Kidney epithelial cell (primary cell): ENCODE measurements around the gene CEP85. TPM values are rescaled to one million over a fixed set of nuclear protein-coding genes. Genes with fewer than 3 reads are reported as not detected.
"Not testable (repeated sequence)": the region's sequence is repeated elsewhere in the genome, so short reads cannot be mapped to it uniquely, and the experiment has no call there.

ENCODE experiments used
- DNase-seq: peaks from one replicate; pipeline ENCODE4 v3.0.0-alpha.2; 2010; ENCODE audit warnings: low read depth
- H3K27me3 ChIP-seq: 2 replicates; pipeline ENCODE4 v1.6.0; 2011; ENCODE audit warnings: low read length; ENCODE audit not compliant: control insufficient read depth, insufficient read depth
- H3K36me3 ChIP-seq: 2 replicates; pipeline ENCODE4 v1.5.1; 2011; ENCODE audit warnings: low read length; ENCODE audit not compliant: control insufficient read depth, insufficient read depth
- H3K4me3 ChIP-seq: 2 replicates; pipeline ENCODE4 v1.5.1; 2011; ENCODE audit warnings: low read depth, mild to moderate bottlenecking, control low read depth, low read length
- CTCF ChIP-seq: IDR thresholded peaks from 2 replicates; pipeline ENCODE4 v1.5.1; 2011; ENCODE audit warnings: mild to moderate bottlenecking, moderate library complexity, low read length, control low read depth, inconsistent platforms; ENCODE audit not compliant: insufficient read depth, poor library complexity, severe bottlenecking
- total RNA-seq: library from RNA; depleted of rRNA; stranded (reverse); fragments of >200 nt; gene quantifications from 2 replicates; pipeline ENCODE4 v1.2.3, GENCODE V29; 2015

The CEP85 gene
- total RNA-seq, 1 donor from 2014 or later = 7.5 TPM

DNA sequence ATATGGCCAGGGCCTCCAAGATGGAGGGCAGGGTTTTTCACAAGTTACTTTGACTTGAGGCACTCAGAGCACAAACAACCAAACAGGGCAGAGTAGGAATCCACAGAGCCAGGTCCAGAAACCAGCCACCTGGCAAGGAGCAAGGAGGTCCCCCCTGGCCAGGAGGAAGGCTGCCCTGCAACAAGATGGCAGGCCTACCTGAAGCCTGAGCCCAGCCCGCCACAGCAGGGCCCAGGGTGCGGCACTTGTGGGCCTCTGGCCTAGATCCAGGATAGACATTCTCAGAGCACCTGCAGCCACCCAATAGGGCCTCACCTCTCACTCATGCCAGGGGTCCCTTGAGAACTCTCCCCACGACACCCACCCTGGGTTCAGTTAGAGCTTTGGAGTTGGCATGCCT lies 57.4 kb downstream of the CEP85 start:
- DNase-seq = no peak
- no peaks in the 10 kb centered on the region for H3K27me3 ChIP-seq
- no peak overlapping the region for H3K4me3 ChIP-seq
- H3K36me3 ChIP-seq = no peaks in the 10 kb centered on the region
- TF ChIP-seq CTCF = no peak

DNA sequence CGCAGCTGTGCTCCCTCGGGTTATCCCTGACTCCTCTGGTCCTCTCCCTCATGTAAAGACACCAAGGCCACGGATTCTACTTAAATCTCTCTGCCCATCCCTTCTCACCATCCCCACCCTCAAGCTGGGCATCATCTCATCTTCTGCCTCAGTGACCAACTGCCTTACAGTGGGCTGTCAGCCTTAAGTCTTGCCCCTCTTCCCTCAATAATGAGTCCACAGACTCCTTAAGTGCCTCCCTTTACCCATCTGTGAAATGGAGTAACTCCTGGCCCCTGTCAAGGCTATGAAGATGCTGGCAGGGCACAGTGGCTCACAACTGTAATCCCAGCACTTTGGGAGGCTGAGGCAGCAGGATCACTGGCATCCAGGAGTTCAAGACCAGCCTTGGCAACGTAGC lies 57.9 kb downstream of the CEP85 start:
- no peaks in the 10 kb centered on the region for H3K27me3 ChIP-seq
- TF ChIP-seq CTCF = no peak
- DNase-seq = no peak

DNA sequence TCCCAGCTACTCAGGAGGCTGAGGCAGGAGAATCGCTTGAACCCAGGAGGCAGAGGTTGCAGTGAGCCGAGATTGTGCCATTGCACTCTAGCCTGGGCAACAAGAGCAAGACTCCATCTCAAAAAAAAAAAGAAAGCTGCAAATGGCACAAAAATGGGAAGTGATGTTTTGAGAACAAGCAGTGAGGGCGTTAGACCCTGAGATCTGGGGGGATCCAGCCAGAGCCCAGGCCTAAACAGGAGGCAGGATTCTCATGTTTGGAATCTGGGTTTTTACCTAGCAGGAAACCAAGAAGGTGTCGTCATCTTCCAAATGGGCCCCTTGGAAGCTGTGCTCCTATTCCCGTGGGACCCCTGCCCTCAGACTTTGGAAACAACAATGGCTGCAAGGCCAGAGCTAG lies 58.7 kb downstream of the CEP85 start:
- DNase-seq, H3K27me3 ChIP-seq, H3K4me3 ChIP-seq, H3K36me3 ChIP-seq: not testable (repeated sequence)

More for the DNA sequence above, 57.9 kb downstream of the CEP85 start:
- no peaks in the 10 kb centered on the region for H3K36me3 ChIP-seq
- no peak overlapping the region for H3K4me3 ChIP-seq

DNA sequence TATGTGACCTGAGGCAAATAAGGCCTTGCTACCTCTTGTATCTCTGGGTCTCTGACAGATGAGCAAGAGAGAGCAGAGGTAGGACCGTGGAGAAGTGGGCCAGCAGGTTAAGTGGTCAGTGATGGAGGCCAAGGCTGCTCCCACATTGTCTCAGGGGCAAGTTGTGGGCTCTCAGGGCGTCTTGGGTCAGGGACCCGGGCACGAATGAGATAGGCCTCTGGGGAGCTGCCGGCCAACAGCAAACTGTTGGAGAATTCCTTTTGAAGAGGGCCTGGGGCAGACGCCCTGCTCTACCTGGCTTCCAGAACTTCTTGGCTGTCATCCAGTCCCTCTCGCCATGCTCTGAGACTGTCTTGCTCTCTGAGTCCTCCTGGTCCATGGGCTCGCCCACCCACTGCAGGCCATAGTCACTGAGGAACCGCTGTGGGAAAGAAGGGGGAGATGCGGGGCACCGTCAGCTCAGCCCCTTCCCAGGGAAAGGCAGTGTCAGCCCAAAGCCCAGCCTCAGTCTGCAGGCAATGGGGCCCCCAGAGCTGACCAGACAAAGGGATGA lies 60.0 kb downstream of the CEP85 start:
- no peak for TF ChIP-seq CTCF
- DNase-seq = no peak
- no peaks in the 10 kb centered on the region for H3K36me3 ChIP-seq
- no peak overlapping the region for H3K4me3 ChIP-seq
- H3K27me3 ChIP-seq = no peaks in the 10 kb centered on the region

DNA sequence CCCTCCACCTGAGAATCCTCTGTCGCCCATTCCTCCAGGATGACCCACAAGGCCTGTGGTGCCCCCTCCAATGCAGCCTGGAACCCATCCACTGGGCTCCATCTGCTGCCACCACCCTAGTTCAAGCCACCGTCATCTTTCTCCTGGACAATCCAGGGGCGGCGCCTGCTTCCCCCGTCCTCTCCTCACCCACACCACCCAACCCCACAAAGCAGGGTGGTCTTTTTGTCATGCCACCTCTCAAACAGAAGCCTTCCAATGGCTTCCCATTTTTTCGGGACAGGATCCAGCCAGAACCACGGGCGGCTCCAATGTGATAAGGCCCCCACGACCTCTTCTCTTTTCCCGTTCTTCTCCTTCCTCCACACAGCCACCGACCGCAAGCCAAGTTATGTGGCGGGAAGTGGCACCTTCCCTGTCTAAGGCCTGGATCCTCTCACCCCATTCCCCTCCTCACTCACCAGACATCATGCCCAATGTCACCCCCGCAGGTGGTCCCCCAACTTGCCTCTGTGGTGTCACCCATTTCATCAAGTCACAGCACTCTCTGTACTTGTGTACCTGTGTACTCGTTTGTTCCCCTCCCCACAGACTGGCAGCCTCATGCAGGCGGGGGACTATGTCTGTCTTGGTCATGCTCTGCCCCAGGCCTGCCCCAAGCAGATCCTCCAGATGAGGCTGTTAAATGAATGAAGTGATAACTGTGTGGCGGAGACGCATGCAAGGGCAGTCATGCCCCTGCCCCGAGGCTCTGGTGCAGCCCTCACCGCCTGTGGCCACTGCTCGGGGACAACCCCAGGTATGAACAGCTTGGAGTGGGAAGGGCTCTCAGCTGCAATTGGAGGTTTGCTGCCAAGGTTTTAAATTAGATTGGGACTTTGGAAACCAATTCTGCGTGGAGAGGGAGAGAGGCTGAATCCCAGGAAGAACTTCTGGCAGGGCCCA lies 61.5 kb downstream of the CEP85 start:
- Histone ChIP-seq H3K4me3 (no peak overlapping the region), H3K36me3 (no peaks in the 10 kb centered on the region), H3K27me3 (no peaks in the 10 kb centered on the region)
- no peak for DNase-seq
- no peak for TF ChIP-seq CTCF

- Histone ChIP-seq H3K4me3 (no peak overlapping the region), H3K27me3 (no peaks in the 10 kb centered on the region), H3K36me3 (no peaks in the 10 kb centered on the region)
- no peak for TF ChIP-seq CTCF
- DNase-seq = no peak
Observed at GRCh38 chr1:26296340-26297056, 62.5 kb downstream of the CEP85 start.
